NCI-H128 (cell line): Measurements from ENCODE around the gene SUPT5H.

ENCODE experiments used
- DNase-seq: peaks from one replicate; lab custom pipeline; 2025; ENCODE audit not compliant: unreplicated experiment; lab: John Stamatoyannopoulos, UW

SUPT5H gene

DNA sequence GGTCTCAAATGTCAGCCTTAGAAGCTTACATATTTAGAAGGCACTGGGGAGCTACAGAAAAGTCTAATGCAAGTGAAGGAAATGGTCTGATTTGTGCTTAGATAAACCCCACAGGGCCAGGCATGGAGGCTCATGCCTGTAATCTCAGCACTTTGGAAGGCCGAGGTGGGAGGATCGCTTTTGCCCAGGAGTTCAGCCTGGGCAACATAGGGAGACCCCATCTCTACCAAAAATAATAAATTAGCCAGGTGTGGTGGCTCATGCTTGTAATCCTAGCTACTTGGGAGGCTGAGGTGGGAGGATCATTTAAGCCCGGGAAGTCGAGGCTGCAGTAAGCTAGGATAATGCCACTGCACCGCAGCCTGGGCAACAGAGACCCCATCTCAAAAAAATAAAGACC is 50.7 kb downstream of the SUPT5H start:
- no peak for DNase-seq

DNA sequence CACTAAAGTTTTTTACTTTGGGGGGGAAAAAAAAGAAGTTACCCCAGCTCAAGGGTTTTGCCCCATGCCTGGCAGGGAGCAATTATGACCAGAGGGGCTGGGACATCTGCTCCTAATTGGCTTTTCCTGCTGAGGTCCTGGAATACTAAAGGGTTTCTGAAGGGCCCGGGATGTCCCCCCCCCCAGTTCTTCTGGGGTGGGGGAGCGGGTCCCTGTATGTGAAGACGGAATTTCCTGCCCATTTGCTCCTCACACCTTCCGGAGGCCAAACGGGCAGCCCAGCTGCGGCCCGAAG is 52.3 kb downstream of the SUPT5H start:
- DNase-seq: no peak

DNA sequence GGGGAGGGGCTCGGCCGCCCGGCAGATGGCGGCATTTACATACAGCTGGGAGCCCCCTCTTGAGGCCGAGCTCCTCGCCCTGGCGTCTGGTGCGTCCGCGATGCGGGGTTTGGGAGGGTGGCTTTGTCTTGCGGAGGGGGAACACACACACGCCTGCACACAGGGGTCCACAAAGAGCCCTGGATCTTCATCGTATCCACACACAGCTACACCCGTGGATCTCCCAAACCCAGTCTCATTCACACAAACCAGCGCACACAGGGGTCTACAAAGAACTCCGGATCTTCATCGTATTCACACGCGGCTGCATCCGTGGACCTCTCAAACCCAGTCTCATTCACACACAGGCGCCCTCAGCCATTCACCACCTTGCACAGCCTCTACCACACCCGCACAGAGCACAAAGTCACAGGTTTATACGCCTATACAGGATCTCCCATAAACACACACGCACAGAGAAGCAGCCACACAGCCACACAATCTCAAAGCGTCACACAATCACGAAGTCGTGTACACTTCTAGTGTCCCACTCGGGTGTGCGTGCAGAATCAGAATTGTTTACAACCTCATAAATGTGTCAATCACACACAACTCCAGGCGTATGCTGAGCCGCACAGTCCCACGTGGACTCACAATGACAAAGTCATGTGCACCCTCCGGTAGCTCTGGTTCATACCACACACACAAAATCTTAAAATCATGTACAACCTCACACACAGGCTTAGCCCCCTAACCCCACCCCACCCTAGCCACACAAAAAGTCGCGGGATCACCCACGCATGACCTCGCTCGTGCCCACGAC is 52.8 kb downstream of the SUPT5H start:
- DNase-seq: peak; percentile 78

DNA sequence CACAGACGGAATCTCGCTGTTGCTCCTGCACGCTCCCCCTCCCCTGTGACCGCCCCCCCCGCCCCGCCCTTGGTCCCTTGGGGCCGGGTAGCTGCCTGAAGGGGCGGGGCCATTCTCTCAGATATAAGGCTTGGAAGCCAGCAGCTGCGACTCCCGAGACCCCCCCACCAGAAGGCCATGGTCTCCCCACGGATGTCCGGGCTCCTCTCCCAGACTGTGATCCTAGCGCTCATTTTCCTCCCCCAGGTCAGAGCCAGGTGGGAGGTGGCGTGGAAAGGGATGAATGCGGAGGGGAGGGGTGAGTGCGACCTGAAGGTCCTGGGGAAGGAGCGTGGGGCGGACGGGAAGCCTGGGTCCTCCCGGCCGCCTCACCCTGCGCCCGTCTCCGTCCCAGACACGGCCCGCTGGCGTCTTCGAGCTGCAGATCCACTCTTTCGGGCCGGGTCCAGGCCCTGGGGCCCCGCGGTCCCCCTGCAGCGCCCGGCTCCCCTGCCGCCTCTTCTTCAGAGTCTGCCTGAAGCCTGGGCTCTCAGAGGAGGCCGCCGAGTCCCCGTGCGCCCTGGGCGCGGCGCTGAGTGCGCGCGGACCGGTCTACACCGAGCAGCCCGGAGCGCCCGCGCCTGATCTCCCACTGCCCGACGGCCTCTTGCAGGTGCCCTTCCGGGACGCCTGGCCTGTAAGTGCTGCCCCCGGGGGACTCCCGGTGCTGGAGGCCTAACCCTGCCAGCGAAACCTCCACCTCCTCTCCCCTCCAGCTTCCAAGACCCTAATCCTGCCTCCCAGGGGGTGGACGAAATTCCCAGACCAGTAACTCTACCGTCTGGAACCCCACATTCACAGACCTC is 53.6 kb downstream of the SUPT5H start, which contains the start of gene DLL3:
DLL3 (plus strand) TSS at position 150 of the 845 bp plus-strand sequence; CDS start at position 178, 28 bp downstream.
- peak; percentile 49 for DNase-seq

DNA sequence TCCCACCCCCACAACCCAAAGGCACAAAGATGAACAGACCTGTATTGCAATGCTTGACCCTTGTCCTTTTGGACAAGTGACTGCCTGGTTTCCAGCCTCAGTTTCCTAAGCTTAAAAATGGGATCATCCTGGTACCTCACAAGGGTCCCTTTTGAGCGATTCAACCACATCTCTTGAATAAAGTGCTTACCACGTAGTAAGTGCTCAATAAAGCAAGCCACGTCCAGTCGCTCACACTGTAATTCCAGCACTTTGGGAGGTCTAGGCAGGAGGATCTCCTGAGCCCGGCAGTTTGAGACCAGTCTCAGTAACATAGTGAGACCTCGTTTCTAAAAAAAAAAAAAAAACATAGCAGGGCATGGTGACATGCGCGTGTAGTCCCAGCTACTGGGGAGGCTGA is 54.5 kb downstream of the SUPT5H start:
- DNase-seq: no peak

DNA sequence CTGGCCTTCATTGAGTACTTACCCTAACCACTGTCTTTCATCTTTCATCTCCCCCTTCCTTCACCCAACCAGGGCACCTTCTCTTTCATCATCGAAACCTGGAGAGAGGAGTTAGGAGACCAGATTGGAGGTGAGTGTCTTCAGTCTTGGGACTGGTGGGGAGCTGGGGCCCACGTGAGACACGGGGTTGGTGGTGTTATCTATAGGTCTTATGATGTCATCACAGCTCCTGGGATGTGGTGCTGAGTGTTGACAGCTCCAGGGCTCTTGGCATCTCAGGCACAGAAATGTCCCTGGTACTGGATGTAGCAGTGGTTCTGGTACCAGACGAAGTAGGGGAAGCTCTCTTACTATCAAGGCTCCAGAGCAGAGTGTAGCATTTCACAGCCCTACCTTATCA is 55.2 kb downstream of the SUPT5H start:
- no peak for DNase-seq

DNA sequence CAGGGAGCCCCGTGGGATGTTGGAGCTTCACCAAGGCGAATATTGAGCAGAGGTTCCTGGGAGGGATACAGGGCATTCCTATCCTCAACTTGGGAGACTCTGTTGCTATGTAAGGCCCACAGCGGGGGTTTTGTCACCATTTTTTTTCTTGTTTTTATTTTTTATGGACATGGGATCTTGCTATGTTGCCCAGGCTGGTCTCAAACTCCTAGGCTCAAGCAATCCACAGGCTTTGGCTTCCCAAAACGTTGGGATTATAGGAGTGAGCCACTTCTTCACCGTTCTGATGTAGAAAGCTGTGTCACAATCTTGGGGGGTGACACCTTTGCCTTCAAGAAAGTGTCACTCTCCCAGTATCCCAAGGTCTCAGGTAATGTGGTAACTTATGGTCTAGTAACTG is 56.0 kb downstream of the SUPT5H start:
- DNase-seq: no peak

DNA sequence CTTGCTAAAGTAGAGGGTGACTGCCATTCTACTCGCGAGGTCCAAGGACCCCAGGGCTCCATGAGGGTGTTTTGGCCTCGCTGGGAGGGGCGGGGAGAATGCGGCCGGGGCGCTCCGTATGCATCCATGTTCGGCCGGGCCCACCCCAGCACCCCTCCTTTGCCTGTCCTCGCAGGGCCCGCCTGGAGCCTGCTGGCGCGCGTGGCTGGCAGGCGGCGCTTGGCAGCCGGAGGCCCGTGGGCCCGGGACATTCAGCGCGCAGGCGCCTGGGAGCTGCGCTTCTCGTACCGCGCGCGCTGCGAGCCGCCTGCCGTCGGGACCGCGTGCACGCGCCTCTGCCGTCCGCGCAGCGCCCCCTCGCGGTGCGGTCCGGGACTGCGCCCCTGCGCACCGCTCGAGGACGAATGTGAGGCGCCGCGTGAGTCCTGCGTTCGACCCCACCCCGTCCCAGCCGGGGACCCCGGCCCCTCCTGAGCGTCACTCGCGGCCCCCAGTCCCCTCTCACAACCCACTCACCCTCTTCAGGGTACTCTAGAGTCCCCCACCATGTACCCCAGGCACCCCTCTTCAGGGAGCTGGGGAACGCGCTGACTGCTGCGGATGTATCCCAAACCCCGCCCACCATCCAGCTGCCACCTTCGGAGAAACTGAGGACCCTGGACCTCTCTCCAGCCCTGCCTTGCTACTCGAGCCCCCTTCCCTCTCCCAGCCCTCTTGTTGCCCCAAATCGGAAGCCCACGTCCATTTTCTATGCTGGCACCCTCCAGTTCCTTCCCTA is 57.4 kb downstream of the SUPT5H start:
- no peak for DNase-seq

DNA sequence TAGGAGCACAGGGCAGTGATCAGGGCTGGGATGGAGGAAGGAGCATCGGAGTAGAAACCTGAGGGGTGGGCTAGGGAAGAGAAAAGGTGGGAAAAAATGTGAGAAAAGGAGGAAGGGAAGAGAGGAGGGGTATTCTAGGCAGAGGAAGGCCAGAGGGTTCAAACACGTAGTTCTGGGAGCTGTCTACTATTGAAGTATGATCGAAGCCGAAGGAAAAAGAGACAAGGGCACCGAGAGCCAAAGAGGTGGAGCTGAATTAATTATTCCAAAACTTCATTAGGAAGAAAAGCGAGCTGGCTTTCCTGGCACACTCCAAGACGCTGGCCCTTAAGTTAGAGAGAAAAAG is 61.2 kb downstream of the SUPT5H start:
- DNase-seq: no peak

DNA sequence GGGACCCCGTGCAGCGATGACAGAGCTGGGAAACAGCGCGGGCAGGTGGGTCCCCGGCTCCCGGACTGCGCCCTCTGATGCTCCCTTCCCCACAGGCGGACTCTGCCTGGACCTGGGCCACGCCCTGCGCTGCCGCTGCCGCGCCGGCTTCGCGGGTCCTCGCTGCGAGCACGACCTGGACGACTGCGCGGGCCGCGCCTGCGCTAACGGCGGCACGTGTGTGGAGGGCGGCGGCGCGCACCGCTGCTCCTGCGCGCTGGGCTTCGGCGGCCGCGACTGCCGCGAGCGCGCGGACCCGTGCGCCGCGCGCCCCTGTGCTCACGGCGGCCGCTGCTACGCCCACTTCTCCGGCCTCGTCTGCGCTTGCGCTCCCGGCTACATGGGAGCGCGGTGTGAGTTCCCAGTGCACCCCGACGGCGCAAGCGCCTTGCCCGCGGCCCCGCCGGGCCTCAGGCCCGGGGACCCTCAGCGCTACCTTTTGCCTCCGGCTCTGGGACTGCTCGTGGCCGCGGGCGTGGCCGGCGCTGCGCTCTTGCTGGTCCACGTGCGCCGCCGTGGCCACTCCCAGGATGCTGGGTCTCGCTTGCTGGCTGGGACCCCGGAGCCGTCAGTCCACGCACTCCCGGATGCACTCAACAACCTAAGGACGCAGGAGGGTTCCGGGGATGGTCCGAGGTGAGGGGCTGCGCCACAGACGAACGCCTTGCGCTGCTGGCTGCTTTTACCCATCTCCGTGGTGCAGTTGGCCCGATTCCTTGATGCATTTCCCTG is 61.7 kb downstream of the SUPT5H start:
- peak; percentile 50 for DNase-seq

DNA sequence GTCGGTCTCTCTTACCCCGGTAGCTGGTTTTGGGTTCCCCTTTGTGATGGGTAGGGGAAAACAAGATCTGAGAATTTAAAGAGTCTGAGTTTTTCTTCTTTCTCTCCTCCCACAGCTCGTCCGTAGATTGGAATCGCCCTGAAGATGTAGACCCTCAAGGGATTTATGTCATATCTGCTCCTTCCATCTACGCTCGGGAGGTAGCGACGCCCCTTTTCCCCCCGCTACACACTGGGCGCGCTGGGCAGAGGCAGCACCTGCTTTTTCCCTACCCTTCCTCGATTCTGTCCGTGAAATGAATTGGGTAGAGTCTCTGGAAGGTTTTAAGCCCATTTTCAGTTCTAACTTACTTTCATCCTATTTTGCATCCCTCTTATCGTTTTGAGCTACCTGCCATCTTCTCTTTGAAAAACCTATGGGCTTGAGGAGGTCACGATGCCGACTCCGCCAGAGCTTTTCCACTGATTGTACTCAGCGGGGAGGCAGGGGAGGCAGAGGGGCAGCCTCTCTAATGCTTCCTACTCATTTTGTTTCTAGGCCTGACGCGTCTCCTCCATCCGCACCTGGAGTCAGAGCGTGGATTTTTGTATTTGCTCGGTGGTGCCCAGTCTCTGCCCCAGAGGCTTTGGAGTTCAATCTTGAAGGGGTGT is 62.5 kb downstream of the SUPT5H start:
- DNase-seq: no peak

DNA sequence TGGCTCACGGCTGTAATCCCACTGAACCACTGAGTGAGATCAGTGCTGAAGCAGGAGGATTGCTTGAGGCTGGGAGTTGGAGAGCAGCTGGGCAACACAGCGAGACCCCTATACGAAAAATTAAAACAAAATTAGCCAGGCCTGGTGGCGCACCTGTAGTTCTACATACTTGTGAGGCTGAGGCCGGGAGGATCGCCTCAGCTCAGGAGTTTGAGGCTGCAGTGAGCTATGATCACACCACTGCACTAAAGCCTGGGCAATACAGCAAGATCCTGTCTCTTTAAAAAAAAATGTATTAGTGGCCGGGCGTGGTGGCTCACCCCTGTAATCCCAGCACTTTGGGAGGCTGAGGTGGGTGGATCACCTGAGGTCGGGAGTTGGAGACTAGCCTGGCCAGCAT is 63.2 kb downstream of the SUPT5H start:
- DNase-seq: no peak

DNA sequence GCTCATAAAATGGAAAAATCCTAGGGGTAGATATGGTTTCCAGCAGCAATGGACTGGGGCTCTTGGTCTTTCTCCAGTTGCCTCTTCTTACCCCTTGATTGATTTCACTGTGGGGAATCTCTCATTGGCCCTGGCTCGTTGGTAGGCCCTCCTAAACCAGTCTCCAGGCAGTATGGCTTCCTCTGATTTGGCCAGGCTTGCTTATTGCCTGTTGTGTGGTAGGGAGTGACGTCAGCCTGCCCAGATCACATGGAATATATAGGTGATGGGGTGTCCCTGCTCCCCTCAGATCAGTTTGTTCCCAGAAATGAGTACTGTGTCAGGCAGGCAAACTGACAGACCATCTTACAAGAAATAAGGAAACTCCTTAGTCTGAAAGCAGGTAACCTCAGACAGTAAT is 63.9 kb downstream of the SUPT5H start:
- no peak for DNase-seq

DNA sequence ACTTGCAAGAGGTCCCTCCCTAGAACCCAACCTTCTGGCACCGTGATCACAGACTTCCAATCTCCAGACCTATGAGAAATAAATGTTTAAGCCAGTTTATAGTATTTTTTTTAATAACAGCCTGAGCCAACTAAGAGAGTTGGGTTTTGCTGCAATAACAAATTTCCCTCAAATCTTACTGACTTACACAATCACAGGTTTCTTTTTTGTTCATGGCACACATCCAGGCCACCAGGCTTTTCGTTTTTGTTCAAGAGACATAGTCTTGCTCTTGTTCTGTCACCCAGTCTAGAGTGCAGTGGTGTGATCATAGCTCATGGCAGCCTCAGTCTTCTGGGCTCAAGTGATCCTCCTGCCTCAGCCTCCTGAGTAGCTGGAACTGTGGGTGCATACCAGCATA is 67.6 kb downstream of the SUPT5H start:
- DNase-seq: no peak

DNA sequence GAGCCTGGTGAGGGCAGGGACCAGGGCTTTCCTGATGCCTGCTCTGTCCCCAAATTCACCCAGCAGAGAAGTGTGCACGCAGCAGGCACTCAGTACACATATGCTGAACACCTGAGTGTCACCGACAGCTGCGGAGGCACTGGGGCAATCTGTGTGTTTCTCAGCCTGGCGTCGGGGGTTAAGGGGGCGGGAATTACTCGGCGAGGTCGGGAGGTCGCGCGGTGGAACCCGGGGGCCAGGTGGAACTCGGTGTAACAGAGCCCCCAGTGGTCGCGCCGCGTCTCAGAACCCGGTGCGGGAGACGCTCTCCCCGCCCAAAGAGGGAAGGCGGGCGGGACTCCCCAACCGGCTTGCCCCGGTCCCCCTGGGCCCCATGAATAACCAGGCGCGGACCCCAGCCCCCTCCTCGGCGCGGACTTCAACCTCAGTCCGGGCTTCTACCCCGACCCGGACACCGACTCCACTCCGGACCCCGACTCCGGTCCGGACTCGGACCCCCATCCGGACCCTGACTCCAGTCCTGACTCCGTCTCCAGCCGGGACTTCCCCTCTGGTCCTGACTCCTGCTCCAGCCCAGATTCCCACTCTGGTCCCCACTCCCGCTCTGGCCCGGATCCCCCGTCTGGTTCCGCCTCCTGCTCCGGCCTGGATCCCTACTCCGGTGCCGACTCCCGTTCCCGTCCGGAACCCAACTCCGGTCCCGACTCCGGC is 69.6 kb downstream of the SUPT5H start, which contains the start of gene SELENOV:
SELENOV (plus strand) TSS at position 300 of the 711 bp plus-strand sequence; CDS start at position 374, 74 bp downstream.
- no peak for DNase-seq

DNA sequence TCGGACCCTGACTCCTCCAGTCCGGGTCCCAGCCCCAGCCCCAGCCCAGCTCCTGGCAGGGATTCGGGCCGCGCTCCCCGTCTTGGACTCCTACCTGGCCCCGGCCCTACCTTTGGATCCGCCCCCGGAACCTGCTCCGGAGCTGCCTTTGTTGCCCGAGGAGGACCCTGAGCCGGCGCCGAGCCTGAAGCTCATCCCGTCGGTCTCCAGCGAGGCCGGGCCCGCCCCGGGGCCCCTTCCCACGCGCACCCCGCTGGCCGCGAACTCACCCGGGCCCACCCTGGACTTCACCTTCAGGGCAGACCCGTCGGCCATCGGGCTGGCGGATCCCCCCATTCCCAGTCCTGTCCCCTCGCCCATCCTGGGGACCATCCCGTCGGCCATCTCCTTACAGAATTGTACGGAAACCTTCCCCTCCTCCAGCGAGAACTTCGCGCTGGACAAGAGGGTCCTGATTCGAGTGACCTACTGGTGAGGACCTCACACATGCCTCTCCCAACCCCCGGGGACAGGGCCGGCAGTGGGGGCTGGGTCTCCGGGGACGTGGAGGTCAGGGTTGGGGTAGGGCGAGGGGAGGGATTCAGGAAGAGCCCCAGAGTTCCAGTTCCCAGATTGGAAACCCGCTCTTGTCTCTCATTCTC is 70.3 kb downstream of the SUPT5H start:
- DNase-seq: no peak

DNA sequence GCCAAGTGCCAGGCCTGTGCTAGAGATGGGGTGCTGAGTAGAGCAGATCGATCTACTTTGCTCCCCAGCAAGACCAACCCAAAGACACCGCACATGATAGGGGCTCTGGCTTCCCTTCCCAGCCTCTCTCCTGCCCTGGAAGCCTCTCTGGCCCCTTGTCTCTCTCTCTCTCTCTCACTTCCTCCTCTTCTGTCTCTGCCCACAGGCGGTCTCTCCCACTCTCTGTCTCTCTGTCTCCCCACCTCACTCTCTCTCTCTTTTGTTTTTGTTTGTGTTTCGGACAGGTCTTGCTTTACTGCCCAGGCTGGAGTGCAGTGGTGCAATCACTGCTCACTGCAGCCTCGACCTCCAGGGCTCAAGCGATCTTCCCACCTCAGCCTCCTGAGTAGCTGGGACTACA is 70.9 kb downstream of the SUPT5H start:
- DNase-seq: no peak

DNA sequence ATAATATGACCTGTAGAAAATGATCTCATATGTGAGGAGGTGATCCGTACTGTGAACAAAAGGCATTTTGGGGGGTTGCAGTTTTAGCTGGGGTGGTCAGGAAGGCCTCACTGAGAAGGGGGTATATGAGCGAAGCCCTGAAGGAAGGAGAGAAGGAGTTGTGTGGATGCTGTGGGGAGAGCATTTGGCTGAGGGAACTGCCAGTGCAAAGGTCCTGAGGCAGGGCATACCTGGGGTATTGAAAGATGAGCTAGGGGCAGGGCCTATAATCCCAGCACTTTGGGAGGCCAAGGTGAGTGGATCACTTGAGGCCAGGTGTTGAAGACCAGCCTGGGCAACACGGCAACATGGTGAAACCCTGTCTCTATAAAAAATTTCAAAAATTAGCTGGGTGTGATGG is 72.0 kb downstream of the SUPT5H start:
- DNase-seq: no peak

DNA sequence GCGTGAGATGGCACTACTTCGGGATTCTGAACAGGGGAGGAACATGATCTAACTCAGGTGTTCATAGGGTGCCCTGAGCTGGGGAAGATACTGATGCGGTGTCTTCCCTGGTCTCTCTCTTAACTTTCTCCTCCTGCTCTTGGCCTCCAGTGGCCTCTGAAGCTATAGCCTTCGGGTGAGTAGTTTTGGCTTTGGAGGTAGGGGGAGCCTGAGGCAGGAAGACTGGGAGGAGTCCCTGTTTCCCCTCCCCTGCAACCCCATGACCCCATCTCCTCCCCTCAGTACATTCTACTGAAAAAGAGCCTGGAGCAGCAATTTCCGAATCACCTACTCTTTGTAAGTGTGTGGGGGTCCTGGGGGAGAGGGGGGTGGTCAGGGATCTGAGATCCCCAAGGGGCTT is 73.1 kb downstream of the SUPT5H start:
- no peak for DNase-seq
